HG03108 (cell line): ENCODE data around the gene LSAMP.

Experiments used
- ATAC-seq: cut with Tn5 transposase; IDR thresholded peaks from one replicate; pipeline ENCODE4 v1.9.1; 2021; ENCODE audit warnings: moderate library complexity; ENCODE audit not compliant: unreplicated experiment

LSAMP gene

GRCh38 chr3:116179091-116179490 lies 266.2 kb downstream of the LSAMP start:
- no peak for ATAC-seq

- ATAC-seq, result no peak
These were observed 268.2 kb downstream of the LSAMP start for GRCh38 chr3:116176974-116177555.

GRCh38 chr3:116166121-116166520 lies 279.2 kb downstream of the LSAMP start:
- ATAC-seq, result no peak

- no peak for ATAC-seq
These were observed 279.6 kb downstream of the LSAMP start for GRCh38 chr3:116165641-116166040.

- ATAC-seq, result no peak
These were observed 280.2 kb downstream of the LSAMP start for GRCh38 chr3:116165135-116165534.

- no peak for ATAC-seq
These were observed 281.2 kb downstream of the LSAMP start for GRCh38 chr3:116164039-116164438.

GRCh38 chr3:116161575-116162525 lies 283.4 kb downstream of the LSAMP start:
- ATAC-seq, result no peak

GRCh38 chr3:116160594-116160993 lies 284.7 kb downstream of the LSAMP start:
- ATAC-seq, result no peak

- ATAC-seq, result no peak
These were observed 289.4 kb downstream of the LSAMP start for GRCh38 chr3:116155841-116156240.

- ATAC-seq, result no peak
These were observed 290.9 kb downstream of the LSAMP start for GRCh38 chr3:116154389-116154788.

GRCh38 chr3:116153174-116153573 lies 292.1 kb downstream of the LSAMP start:
- no peak for ATAC-seq

GRCh38 chr3:116150655-116151167 lies 294.6 kb downstream of the LSAMP start:
- no peak for ATAC-seq

- ATAC-seq, result no peak
These were observed 296.1 kb downstream of the LSAMP start for GRCh38 chr3:116148881-116149851.

GRCh38 chr3:116145613-116146012 lies 299.7 kb downstream of the LSAMP start:
- ATAC-seq, result no peak

GRCh38 chr3:116141724-116142123 lies 303.6 kb downstream of the LSAMP start:
- no peak for ATAC-seq

GRCh38 chr3:116140100-116140689 lies 305.1 kb downstream of the LSAMP start:
- ATAC-seq, result no peak

GRCh38 chr3:116139641-116140040 lies 305.6 kb downstream of the LSAMP start:
- no peak for ATAC-seq

GRCh38 chr3:116135457-116136085 lies 309.7 kb downstream of the LSAMP start:
- no peak for ATAC-seq

GRCh38 chr3:116129187-116129946 lies 315.9 kb downstream of the LSAMP start:
- no peak for ATAC-seq
